Measurements from ENCODE around the gene ETFDH. TPM values are rescaled to one million over a fixed set of nuclear protein-coding genes. Genes with fewer than 3 reads are reported as not detected.

ETFDH gene
- total and polyA plus RNA-seq, 9 of the 15 experiments (the other 6 are each of a cell fraction or from before 2014, with no cell fraction given), result 14.6 to 33.6 (median 25.9) TPM

DNA sequence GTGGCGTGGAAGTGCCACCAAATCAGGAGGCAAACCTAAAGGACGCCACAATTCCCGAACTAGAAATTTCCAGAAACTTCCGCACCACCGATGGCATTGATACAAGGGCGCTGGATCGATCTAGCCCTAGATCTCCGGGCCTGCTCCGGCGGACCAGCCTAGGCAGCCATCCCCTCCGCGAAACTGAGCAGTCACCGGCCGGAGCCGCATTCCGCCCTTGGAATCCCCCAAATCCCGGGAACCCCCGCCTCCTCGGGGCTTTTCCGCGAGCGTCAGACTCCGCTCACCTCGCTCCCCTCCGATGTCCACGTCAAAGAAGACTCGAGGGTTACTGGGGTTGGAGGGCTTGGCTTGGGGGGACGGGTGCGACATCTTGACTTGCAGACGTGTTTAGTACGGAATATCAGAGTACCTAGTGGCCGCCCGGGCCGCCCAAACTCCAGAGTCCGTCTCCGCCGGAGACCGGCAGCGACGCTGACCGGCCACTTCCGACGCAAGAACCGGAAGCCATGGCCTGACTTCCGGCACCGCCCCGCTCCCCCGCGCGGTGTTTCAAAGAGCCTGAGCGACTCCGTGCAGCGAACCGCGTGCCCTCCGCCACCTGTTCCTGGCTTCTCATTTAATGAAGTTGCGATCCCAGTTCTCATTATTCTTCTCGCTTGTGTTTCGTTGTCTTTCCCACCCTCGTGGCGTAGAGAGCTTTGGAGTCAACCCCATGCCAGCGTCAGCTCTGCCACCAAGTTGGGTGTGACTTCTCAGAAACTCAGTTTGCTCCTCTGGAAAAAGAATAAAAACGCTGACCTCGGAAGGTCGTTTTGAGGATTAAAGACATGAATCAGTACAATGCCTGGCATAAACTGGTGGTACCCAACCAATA lies 51.1 kb downstream of the ETFDH start, which contains the start of gene PPID (continued):
- TF ChIP-seq, protein P1, sequence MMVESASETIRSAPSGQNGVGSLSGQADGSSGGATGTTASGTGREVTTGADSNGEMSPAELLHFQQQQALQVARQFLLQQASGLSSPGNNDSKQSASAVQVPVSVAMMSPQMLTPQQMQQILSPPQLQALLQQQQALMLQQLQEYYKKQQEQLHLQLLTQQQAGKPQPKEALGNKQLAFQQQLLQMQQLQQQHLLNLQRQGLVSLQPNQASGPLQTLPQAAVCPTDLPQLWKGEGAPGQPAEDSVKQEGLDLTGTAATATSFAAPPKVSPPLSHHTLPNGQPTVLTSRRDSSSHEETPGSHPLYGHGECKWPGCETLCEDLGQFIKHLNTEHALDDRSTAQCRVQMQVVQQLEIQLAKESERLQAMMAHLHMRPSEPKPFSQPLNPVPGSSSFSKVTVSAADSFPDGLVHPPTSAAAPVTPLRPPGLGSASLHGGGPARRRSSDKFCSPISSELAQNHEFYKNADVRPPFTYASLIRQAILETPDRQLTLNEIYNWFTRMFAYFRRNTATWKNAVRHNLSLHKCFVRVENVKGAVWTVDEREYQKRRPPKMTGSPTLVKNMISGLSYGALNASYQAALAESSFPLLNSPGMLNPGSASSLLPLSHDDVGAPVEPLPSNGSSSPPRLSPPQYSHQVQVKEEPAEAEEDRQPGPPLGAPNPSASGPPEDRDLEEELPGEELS (CRISPR knock-in tag; IDR thresholded peaks at IDR 0.05; ENCODE audit: borderline replicate concordance), result peak; percentile 88
- TF ChIP-seq TCF15 (CRISPR knock-in tag; IDR thresholded peaks at IDR 0.05), result no peak
- TF ChIP-seq ZNF133 (CRISPR knock-in tag; IDR thresholded peaks at IDR 0.05), result no peak
- TF ChIP-seq DIDO1 (tag; IDR thresholded peaks at IDR 0.05; ENCODE audit: low read depth), result peak; percentile 63; the same call in 1 of the 2 replicates
- TF ChIP-seq ZNF324 (CRISPR knock-in tag; IDR thresholded peaks at IDR 0.05), result no peak
- no peak for TF ChIP-seq ZBTB7A (IDR thresholded peaks at IDR 0.05; ENCODE audit: borderline replicate concordance, control insufficient read depth, low read depth, low read length)
- TF ChIP-seq RBBP5 (IDR thresholded peaks at IDR 0.05; ENCODE audit: borderline replicate concordance, insufficient read depth, low read length, poor library complexity, severe bottlenecking), result peak; percentile 95
- no peak for TF ChIP-seq KAT7 (CRISPR knock-in tag; IDR thresholded peaks at IDR 0.05; ENCODE audit: borderline replicate concordance)
- TF ChIP-seq U2AF1 (optimal IDR thresholded peaks at IDR 0.05; ENCODE audit: low read depth, low read length), result no peak
- no peak for TF ChIP-seq EP300 (IDR thresholded peaks at IDR 0.05; ENCODE audit: low read length)
- no peak for TF ChIP-seq HMG20B (CRISPR knock-in tag; IDR thresholded peaks at IDR 0.05)
- TF ChIP-seq E4F1 (CRISPR knock-in tag; IDR thresholded peaks at IDR 0.05; ENCODE audit: borderline replicate concordance), result no peak
- peak; percentile 98 for TF ChIP-seq GABPA (tag; conservative IDR thresholded peaks at IDR 0.05; ENCODE audit: low read depth)
- no peak; the same call in none of the 2 replicates for TF ChIP-seq ARID4B (CRISPR knock-in tag; IDR thresholded peaks at IDR 0.05)
- no peak for TF ChIP-seq ZNF75A (CRISPR knock-in tag; IDR thresholded peaks at IDR 0.05)
- no peak for TF ChIP-seq PPARD (CRISPR knock-in tag; IDR thresholded peaks at IDR 0.05)

All from K562 (cell line).